SIG-M5 treated with dmso at 0.1 percent for 504 hours (cell line): Measurements from ENCODE around the gene ANKRD12.
A peak's percentile ranks its signal among the peaks of the same experiment; 100 is the strongest.

Experiments
- DNase-seq: peaks from one replicate; lab custom pipeline; 2025; ENCODE audit not compliant: unreplicated experiment; lab: John Stamatoyannopoulos, UW

The ANKRD12 gene

GRCh38 chr18:9285604-9286003, 149.0 kb downstream of the ANKRD12 start:
- DNase-seq, result no peak

GRCh38 chr18:9287036-9287435, 150.5 kb downstream of the ANKRD12 start:
- DNase-seq, result no peak

- no peak for DNase-seq
Measured at GRCh38 chr18:9289698-9290097, 153.1 kb downstream of the ANKRD12 start.

GRCh38 chr18:9290156-9290555, 153.6 kb downstream of the ANKRD12 start:
- no peak for DNase-seq

- no peak for DNase-seq
Measured at GRCh38 chr18:9292047-9292446, 155.5 kb downstream of the ANKRD12 start.

GRCh38 chr18:9293948-9294347, 157.4 kb downstream of the ANKRD12 start:
- no peak for DNase-seq

GRCh38 chr18:9296233-9297006, 159.8 kb downstream of the ANKRD12 start:
- DNase-seq, result no peak

GRCh38 chr18:9297007-9297393, 160.4 kb downstream of the ANKRD12 start:
- DNase-seq, result no peak

- DNase-seq, result no peak
Measured at GRCh38 chr18:9304388-9305070, 167.9 kb downstream of the ANKRD12 start.

GRCh38 chr18:9319333-9319732, 182.8 kb downstream of the ANKRD12 start:
- DNase-seq, result no peak

- DNase-seq, result no peak
Measured at GRCh38 chr18:9321017-9321452, 184.5 kb downstream of the ANKRD12 start.

- DNase-seq, result no peak
Measured at GRCh38 chr18:9321736-9322135, 185.2 kb downstream of the ANKRD12 start.

GRCh38 chr18:9322744-9323143, 186.2 kb downstream of the ANKRD12 start:
- DNase-seq, result peak; percentile 49

GRCh38 chr18:9323750-9324445, 187.3 kb downstream of the ANKRD12 start:
- peak; percentile 34 for DNase-seq

GRCh38 chr18:9325716-9326115, 189.1 kb downstream of the ANKRD12 start:
- DNase-seq, result no peak

GRCh38 chr18:9328776-9329175, 192.2 kb downstream of the ANKRD12 start:
- DNase-seq, result no peak

GRCh38 chr18:9329471-9329870, 192.9 kb downstream of the ANKRD12 start:
- no peak for DNase-seq

GRCh38 chr18:9330419-9330818, 193.8 kb downstream of the ANKRD12 start:
- no peak for DNase-seq

- DNase-seq, result peak; percentile 77
Measured at GRCh38 chr18:9333441-9334328, 197.1 kb downstream of the ANKRD12 start.

- DNase-seq, result peak; percentile 89
Measured at GRCh38 chr18:9334329-9334972, 197.9 kb downstream of the ANKRD12 start, which contains the start of gene TWSG1. Gene TWSG1 (plus strand): TSS chr18:9334773. CDS start chr18:9337230, 2,457 bp downstream.
